Breast epithelium (tissue), 3 donors: Measurements from ENCODE around the gene MORN1.

Source experiments
- CTCF ChIP-seq, 3 donors: fragments of 450-650 bp; IDR thresholded peaks; one replicate each; pipeline ENCODE4 v1.5.1; 2016 to 2017; ENCODE audit warnings: antibody characterized with exemption in 3 of 3, mild to moderate bottlenecking in 3 of 3, moderate library complexity in 3 of 3
- POLR2A ChIP-seq: fragments of 450-650 bp; IDR thresholded peaks from one replicate; pipeline ENCODE4 v1.6.1; 2016; ENCODE audit warnings: antibody characterized with exemption, mild to moderate bottlenecking, moderate library complexity
- POLR2AphosphoS5 ChIP-seq, 3 donors: sonication (generic); formaldehyde crosslinking; IDR thresholded peaks; one replicate each; pipeline ENCODE4 v1.6.1; 2017; ENCODE audit warnings: antibody characterized with exemption in 3 of 3

- TF ChIP-seq CTCF (IDR thresholded peaks at IDR 0.05) (no peak), POLR2A (no peak), POLR2AphosphoS5 (IDR thresholded peaks at IDR 0.05) (no peak)
Measured at GRCh38 chr1:2406451-2407041, 15.2 kb upstream of the MORN1 start.
